GM12891 (cell line): ENCODE results near the gene SLC13A3.

Source experiments
- POLR2A ChIP-seq: IDR thresholded peaks from 2 replicates; pipeline ENCODE4 v1.6.1; 2011; ENCODE audit warnings: low read depth, low read length, control low read depth
- POLR2AphosphoS5 ChIP-seq: IDR thresholded peaks from 2 replicates; pipeline ENCODE4 v1.6.1; 2011; ENCODE audit warnings: low read depth, low read length, control low read depth
- TAF1 ChIP-seq: IDR thresholded peaks from 2 replicates; pipeline ENCODE4 v1.6.1; 2011; ENCODE audit warnings: low read depth, low read length, control low read depth

DNA sequence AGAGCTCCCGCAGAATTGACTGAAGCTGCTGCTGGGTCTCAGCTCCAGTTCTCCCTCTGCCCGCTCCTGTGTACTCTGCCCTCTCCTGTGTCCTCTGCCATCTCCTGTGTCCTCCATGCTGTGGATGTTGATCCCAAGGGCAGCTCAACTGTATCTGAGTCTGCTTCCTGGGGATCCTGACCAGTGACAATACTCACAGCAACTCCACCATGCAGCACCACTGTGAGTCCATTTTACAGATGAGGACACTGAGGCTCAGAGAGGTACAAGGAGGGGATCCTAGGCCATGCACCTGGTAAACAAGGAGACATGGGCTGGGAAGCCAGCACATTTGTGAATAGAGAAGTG lies 29.4 kb upstream of the SLC13A3 start:
- TF ChIP-seq POLR2A (no peak), POLR2AphosphoS5 (no peak), TAF1 (no peak)
